MM.1S (cell line): ENCODE data around the gene TECPR2.

ENCODE experiments used
- EZH2 ChIP-seq: fragments of 300-600 bp; sonication (generic); optimal IDR thresholded peaks from 2 replicates; pipeline ENCODE3; 2017; ENCODE audit warnings: low read depth, mild to moderate bottlenecking, antibody characterized with exemption, low read length, mixed read lengths
- EZH2phosphoT487 ChIP-seq: fragments of 300-600 bp; sonication (generic); IDR thresholded peaks from 2 replicates; pipeline ENCODE4 v1.6.1; 2018; ENCODE audit warnings: antibody characterized with exemption, low read length
- TF ChIP-seq, protein P1 (sequence below): fragments of 300-600 bp; sonication (generic); IDR thresholded peaks from 2 replicates; pipeline ENCODE4 v1.5.1; 2016; ENCODE audit warnings: antibody characterized with exemption, low read length, mixed read lengths

DNA sequence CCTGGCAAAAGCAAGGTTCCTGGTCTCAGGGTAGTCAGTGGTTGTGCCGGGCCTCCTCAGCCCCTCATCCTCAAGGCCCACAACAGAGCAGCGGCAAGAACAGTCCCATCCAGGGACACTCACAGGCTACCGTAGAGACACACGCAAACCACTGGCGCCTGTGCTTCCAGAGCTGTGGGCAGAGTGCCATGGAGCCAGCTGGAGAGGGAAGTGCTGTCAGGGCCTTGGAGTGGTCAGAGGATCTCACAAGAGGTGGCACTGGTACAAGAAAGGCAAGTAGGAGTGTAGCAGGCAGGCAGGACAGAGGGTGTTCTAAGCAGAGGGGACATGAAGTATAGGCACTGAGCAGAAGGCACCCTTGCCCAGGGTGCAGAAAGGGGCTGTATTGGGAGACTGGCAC is 112.2 kb downstream of the TECPR2 start:
- TF ChIP-seq, protein P1, sequence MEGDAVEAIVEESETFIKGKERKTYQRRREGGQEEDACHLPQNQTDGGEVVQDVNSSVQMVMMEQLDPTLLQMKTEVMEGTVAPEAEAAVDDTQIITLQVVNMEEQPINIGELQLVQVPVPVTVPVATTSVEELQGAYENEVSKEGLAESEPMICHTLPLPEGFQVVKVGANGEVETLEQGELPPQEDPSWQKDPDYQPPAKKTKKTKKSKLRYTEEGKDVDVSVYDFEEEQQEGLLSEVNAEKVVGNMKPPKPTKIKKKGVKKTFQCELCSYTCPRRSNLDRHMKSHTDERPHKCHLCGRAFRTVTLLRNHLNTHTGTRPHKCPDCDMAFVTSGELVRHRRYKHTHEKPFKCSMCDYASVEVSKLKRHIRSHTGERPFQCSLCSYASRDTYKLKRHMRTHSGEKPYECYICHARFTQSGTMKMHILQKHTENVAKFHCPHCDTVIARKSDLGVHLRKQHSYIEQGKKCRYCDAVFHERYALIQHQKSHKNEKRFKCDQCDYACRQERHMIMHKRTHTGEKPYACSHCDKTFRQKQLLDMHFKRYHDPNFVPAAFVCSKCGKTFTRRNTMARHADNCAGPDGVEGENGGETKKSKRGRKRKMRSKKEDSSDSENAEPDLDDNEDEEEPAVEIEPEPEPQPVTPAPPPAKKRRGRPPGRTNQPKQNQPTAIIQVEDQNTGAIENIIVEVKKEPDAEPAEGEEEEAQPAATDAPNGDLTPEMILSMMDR = no peak
- TF ChIP-seq EZH2phosphoT487 = no peak
- TF ChIP-seq EZH2 = no peak
